DMS153 (cell line): ENCODE measurements around the gene ASIC2.

Experiments
- DNase-seq: peaks from one replicate; lab custom pipeline; 2025; lab: John Stamatoyannopoulos, UW

Gene ASIC2

DNA sequence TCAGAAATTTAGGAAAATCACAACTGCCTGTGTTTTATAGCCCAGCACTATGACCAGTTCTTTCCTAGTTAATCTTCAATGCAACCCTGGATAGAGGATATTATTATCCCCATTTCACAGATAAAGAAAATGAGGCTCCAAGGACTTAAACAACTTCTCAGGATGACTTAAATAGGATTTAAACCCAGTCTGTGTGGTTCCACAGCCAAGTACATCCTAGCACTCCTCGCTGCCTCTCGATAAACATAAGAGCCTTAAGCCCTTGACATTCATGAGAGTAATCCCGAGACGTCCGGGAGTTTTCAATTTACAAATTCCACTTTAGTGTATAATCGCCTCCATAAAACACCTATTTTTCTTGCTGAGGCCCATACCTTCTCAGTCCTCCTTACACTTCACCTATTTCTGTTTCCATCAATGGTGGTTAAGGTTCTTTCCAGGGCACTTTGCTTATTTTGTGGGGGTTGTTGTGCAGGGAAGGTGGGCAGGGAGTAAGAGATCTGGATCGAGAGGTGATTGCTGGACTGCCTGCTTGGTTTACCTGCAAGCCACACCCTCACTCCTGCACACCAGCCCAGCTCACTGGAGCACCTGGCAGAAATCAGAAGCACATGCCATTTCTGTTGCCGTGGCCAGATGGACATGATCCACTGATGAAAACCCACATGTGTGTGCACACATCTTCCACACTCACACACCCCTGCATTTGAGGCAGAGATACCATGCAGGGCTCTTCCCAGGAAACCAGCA, 50.5 kb downstream of the ASIC2 start:
- no peak for DNase-seq

DNA sequence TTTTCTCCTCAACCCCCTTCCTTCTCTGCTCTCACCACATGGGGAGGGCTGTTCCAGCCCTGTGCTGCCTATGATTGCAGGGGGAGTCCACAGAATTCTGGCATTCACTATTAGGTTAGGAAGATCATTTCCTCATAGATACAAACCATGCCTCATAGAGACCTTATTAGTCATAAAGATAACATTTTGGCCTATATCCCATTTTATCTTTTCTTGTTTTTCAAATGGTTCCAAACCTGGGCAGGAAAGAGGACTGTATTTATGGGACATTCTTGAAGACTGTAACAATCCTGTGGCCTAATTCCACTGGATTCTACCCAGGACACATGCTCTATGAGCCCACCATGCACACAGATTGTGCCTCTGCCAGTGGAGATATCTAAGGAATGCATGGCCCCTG, 51.7 kb downstream of the ASIC2 start:
- DNase-seq, result no peak

DNA sequence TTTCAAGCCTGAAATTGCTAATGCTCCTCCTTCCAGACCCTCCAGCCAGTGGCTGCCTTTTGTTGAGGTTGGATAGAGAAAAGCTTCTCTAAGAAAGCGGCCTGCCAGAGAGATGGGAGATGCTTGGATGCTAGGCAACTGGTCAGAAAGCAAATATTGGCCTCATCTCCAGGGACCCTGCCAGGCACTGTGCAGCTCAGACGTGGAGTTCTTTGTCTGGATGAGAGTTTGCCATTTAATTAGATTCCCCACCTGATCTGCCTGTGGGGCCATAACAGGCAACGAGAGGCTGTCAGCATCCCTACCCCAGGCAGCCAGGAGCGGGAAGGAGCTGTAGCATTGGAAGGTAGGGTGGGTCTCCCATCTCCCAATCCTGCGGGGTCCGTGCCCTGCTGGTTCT, 52.7 kb downstream of the ASIC2 start:
- DNase-seq, result no peak

DNA sequence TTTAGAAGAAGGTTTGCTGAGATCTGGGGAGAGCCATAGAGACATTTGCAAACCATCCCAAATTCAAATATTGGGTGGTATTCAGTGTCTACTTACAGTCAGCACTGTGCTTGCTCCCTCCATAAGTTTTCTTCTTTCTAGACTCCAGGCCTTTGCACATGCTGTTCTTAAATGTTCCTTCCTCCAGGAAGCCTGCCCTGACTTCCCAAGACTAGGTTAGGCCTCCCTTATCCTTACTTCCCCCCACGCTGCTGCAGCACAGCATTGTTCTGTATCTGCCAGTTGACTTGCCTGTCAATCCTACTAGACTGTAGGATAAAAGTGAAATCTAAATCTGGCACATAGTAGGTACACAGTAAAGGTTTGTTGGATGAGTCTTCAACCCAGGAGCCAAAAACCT, 53.4 kb downstream of the ASIC2 start:
- no peak for DNase-seq

DNA sequence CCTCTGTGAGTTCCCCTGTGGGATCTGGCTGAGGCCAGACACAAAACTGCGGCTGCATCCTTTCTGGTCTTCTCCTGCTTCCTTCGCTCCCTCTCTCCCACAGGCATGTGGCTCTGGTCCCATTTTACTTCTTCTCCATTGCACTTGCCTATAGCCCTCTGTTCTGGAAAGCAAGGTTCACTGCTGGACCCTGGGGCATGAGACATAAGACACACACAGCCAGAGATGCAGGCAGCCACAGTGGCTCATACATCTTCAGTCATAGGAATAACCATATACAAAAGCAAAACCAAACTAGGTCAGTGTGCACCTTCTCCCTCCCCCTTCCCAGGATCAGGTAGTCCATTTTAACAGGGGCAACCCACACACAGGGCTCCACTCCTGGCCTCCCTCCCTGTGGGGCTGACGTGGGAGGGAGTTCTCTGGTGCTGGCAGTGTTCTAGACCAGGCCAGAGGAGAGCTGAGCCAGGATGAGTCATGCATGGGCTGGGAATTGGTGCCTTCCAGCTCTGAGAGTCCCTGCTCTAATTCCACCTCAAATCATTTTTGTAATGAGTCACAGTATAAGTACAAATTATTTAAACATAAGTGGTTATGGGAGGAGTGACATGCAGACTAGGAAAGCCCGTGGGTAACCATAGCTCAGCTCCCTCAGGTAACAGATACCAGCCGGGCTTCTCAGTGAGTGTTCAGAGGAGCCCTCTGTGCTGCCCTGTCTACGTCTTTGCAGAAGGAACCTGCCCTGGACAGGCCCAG, 58.0 kb downstream of the ASIC2 start:
- DNase-seq, result peak; percentile 30

DNA sequence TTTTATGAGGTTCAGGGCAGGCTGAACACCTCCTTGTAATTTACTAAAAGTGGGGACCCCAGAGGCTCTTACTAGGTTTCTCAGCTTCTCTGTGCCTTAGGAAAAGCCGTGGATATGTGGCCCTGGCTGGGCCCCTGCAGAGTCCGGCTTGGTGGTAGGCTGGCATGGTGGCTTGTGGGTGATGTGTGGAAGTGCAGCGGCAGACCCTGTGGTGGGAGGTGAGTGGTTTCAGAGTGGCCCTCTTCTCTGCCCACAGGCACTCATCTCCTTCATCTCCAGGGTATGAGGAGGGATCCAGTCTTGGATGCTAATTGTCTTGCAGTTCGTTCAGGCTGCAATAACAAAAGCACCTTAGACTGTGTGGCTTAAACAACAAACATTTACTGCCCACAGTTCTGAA, 58.9 kb downstream of the ASIC2 start:
- DNase-seq, result no peak

DNA sequence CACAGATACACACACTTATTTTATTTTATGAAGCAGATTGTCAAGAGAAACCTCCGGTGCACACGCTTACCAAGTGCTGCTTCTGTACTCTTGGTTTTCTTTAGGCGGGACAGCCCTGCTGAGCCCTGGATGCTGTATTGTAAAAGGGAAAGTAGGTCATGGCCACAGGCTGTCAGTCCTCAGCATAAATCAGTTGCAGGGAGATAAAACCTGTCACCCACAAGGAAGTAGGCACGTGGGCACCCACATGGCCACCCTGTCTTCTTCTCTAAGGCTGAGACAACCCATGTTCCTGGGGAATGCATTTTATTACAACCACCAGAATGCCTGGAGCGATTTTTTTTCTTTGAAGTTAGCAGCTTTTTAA, 59.3 kb downstream of the ASIC2 start:
- DNase-seq, result peak; percentile 32

DNA sequence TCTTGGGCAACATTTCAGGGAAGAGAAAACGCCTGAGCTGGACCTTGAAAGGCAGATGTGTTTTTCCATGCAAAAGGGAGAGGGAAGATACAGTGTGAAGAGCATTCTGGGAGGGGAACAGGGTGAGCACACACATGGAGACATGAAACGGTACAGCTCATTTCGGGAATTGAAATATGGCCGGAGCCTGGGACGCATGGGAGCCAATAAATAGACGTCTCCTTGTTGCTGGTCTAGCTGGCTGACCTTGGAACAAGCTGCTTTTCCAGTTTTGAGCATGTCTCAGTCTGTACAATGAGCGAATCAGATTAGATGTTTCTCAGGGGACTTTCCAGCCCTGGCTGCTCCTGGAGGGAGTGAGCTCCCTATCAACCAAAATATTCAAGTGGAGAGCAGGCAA, 63.6 kb downstream of the ASIC2 start:
- DNase-seq, result no peak

DNA sequence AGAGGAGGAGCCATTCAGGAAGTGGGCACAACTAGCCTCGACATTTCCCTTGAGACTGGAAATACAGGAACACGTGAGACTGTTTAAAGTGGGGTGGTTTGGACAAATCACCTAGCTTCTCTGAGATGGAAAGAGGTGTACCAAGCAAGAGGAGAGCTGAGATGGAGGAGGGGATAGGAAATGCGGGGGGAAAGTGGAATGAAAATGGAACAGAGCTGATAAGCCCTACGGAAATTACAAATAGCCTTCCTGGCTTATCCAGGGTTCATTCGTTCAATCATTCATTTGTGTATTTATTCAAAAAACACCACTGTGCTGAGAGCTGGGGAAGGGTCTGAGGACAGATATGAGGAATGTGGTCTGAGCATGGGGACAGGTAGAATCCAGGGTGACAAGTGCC, 64.1 kb downstream of the ASIC2 start:
- DNase-seq, result no peak

DNA sequence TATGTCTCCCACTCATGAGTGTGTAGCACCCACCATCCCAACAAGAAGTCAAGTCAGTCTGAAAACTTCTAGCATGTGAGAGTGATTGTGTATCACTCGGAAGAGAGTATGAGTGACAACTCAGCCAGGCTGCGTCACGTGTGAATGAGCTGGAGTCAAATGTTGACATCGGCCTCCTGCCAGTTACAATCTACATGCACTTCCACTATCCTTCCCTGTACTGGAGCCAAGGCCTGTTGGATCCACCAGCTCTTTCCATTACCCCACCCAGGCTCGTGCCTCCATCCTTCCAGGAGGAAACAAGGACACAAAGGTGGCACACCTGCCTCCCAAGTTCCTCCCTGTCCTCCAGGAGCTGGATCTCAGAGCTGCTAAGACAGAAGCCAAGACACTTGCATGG, 64.5 kb downstream of the ASIC2 start:
- DNase-seq, result no peak

DNA sequence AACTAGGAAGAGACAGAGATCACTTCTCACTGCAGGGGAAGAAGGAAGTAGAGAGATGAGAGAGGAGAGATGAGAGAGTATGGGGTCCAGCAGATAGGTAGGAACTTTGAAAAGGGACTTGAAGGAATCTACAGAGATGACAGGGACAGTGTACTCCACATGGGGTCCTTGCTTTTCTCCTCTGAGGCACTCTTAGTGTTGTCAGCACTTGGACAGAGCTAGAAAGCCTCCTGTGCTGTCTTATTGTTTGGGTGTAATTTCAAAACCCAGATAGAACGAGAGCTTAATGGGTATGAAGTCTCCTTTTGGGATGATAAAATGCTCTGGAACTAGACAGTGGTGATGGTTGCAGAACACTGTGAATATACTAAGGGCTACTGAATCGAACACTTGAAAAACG, 65.2 kb downstream of the ASIC2 start:
- DNase-seq, result no peak

DNA sequence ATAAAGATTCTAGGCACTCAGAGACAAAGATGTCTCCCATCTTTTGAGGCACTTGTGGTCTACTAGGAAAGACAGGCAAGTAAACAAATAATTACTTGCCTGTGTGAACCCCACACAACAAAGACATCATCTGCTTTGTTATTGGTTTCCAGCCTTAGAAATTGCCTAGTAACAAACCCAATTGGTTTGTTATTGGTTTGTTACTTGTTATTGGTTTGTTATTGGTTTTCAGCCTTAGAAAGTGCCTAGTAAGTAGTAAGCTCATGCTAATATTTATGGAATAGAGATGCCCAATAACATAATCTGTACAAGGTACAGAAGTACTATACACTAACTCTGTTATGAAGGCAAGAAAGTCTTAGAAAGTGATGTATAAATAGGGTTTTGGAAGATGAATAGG, 67.1 kb downstream of the ASIC2 start:
- DNase-seq, result no peak

DNA sequence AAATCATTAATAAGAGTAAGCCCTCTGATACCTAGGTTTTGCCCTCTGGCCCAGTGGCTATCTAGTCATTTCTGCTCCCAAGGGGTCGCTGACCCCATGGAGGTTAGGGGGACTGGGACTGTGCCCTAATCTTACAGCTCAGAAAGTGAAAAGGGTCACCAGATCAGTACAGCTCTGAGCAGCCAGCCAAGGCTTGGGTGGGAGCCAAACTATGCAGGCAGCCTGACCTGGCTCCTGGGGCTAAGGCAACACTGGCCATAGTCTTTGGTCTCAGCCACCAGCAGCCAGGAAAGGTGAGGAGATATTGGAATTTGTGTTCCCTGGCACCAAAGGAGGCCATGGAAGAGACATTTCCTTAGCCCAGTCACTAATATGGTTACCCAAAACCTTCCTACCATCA, 67.6 kb downstream of the ASIC2 start:
- no peak for DNase-seq

DNA sequence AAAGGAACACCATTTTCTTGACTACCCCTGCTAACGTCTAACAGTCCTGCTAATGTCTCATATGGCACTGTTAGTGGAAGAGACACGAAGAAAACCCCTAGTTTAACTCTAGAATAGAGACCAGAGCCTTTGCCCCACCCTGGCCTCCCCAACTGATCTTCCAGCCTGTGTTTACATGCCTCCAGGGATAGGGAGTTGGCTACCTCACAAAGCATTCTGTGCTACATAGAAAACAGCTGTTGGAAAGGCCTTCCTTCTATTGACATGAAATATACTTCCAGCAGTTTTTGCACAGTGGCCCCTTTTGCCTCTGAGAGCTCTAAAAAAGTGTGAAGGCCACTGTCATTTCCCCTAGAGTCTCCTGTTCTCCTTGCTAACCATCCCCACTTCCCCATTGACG, 73.1 kb downstream of the ASIC2 start:
- DNase-seq, result no peak

DNA sequence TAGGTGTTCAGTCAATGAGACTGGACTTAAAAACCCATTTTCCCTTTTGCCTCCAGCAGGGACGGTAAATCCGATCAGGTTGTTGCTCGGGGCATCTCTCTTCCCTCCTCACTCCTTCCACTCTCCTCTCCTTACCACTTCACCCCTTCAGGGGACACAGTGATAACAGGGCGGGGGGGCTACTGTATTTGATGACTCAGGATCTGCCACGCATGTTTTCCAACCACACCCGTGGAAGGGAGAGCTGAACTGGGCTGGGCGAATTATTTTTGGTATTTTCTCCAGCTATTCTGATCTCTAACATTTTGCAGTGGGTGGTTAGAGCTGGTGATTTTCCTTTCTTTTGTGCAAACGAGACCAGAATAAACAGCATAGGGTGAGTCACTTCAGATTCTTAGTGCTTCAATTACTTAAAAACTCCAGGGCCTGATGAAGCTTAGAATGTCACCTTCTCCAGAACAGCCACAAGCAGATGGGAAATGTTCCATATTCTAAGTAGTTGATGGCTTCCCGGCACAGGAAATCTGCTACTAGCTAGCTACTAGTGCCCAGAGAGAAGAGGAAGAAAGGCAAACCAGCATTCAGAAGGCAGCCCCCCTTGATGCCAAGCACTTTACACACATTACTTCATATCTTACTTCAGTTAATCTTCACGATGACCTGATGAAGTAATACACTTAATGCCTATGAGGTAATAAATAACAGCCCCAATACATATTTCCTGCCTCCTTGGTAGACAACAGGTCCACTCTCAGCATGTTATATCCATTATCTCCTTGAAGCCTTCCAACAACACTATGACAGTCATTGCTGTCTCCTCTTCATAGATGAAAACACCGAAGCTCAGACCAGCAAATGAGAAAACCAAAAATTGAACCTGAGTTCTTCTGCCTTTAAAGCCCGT, 74.1 kb downstream of the ASIC2 start:
- DNase-seq, result no peak

DNA sequence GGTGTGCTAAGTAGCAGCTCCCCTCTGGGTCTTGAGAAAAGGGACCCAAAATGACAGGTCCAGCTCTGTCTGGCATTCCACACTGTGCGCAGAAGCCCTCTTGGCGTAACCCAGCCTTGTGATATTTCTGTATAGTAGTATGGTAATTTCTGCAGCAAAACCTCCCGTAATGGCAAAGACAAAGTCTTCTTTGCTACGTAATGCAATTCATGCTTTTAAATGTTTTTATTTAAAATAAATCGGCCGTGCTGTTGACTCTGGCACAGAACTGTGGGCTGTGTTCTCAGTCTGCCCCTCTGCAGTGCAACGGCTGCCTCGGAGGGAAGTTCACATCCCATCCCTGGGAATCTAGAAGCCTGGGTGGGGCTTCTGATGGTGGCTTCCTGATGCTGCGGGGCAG, 75.2 kb downstream of the ASIC2 start:
- no peak for DNase-seq

DNA sequence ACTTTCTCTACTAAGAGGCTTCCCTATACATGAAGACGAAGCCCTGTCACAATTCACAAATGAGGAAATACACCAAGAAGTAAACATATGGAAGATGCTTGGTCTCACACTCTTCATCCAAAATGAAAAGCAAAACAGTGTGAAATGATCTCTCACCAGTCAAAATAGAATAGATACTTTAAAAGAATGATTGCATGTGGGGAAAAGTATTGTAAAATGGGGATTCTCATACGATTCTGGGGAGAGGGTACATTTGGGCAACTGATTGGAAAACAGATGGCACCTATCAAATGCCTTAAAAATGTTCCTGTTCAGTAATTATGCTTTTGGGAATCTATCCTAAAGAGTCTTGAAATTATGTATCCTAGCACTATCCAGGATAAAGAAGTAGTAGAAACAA, 78.1 kb downstream of the ASIC2 start:
- DNase-seq, result no peak

DNA sequence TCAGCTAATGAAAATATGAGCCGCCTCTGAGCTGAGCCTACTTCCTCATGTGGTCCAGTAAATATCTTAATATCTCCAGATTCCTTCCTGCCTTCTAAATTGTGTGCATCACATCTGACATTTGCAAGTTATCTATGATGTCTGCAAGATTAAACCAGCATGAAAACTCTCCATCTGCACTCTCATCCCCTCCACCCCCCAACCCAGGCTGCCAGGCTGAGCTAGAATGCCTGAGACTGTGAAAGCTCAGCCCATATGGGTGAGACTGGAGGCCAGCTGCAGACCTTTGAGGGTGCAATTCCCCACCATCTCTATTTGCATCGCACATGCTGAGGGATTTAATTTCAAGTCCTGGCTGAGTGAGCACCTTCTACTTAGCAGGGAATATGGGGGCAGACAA, 82.8 kb downstream of the ASIC2 start:
- DNase-seq, result no peak

DNA sequence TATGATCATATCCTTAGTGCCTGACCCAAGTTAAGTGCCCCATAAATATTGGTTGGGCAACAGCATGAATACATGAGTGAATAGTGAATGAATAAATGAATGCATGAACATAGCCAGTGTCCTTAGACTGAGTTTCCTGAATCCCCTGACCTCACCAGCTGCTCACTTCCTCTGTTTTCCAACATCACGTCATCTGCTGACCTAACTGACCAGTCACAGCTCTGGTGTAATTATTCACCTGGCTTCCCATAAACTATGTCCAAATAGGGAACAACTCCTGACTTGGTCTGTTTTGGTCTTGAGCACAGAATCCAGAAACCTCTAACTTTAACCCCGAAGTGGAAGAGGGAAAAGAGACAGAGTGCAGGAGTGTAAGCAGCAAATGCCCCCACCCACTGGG, 83.4 kb downstream of the ASIC2 start:
- no peak for DNase-seq

DNA sequence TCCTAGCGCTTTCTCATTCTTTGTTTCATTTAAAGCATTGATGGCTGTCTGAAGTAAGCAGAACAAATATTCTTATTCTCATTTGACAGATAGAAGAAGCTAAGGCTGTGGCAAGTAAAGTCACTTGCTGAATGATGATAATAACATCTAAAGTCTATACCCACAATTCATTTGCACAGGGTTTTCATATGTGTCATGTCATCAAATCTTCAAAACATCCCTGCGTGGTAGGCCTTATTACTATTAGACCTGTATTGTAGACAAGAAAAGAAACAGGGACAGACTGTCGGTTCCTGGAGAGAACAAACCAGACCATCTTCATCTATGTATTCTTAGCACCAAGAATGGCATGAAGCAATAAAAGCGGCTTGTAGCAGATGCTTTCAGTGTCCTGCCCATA, 85.9 kb downstream of the ASIC2 start:
- no peak for DNase-seq

DNA sequence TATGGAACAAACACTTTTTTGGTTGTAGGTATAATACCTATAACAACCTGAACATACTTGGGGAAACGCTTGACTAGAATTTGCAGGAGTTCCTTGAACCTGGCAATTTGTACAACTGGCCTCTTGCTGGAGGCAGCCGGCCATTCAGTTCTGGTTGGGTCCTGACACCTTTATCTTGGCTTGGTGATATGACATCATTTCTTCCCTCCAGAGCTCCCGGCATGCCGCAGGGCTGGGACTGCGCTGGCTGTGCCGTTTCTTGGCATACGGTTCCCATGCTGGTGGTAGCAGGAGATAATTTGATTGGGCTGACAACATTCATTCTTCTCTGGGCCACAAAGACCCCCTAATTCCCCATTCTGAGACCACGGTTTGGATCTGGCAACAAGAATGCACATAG, 87.5 kb downstream of the ASIC2 start:
- DNase-seq, result no peak

DNA sequence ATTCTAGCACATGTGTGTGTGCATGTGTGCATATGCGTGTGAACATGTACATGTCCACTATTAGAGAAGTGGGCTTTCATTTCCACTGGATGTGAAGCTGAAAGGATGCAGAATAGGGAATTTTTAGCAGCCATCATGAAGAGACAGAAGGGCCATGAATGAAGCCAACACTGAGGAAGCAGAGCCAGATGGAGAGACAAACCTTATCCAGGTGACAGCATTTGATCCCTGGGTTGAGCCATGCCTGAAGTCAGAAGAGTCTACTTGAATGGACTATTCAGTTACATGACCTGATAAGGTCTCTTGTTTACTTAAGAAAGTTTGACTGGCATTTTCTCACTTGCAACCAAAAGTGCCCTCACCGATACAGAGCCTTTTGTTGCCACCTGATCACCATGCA, 88.4 kb downstream of the ASIC2 start:
- no peak for DNase-seq

DNA sequence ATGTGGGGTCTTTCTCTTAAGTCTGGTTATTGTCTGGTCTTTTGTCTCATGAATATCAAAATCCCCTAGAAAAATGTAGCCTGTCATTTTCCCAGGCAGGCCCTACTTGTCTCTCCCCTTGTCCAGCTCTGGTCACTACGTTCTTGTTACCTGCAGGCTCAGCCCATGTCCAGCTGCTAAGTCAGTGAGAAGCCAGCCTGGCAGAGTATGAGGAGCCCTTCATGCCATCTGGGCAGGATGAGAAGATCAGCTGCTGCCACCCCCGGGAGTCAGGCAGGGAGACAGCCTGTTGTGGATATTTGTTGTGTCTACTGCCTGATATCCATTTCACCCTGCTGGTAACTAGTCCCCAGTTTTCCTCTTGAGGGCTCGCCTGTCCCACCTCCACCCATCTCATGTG, 88.9 kb downstream of the ASIC2 start:
- DNase-seq, result no peak
